HG03064 (cell line): ENCODE results near the gene DNAJB1.
A peak's percentile ranks its signal among the peaks of the same experiment; 100 is the strongest.
"Not testable (repeated sequence)": the region's sequence is repeated elsewhere in the genome, so short reads cannot be mapped to it uniquely, and the experiment has no call there.

ENCODE experiments used
- ATAC-seq: cut with Tn5 transposase; IDR thresholded peaks from one replicate; pipeline ENCODE4 v1.9.1; 2021; ENCODE audit warnings: low read depth; ENCODE audit not compliant: unreplicated experiment

The DNAJB1 gene

GRCh38 chr19:14517840-14518505, at the start of gene DNAJB1:
Gene DNAJB1, minus strand, starts transcription at chr19:14518397. Its CDS starts 48 bp downstream, at chr19:14518349.
- peak; percentile 49 for ATAC-seq

DNA sequence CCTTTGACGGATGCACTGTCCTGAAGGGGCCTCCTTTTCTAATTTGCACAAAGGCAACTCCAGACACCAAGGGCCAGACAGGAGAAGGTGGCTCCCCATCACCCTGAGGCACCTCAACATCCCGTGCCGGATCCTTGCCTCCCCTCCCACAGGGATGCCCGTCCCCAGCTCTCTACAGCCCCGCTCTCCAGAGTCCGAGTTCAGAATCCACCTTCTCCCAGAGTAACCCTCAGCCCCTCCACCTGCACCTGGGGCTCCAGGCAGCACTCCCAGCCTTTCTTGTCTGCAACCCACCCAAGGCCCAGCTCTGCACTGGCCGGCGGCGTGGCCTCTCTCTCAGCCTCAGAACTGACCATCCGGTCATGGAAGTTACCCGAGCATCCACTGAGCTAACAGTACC, 48.9 kb upstream of the DNAJB1 start:
- ATAC-seq = no peak

DNA sequence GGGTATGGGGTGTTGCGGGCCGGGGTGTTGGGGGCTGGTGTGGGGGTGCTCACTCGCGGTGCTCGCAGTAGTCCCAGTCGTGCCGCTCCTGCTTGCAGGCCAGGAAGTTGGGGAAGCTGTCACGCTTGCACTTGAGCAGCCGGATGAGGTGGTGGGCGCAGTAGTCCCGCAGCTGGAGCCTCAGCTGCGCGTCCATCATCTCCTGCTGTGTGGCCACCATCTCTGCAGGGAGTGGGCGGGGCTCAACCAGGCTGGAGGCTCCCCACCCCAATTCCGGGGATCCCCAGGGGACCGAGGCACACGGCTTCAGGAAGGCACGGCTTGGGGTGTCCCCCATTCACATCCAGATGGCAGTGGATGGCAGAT, 48.5 kb upstream of the DNAJB1 start:
- no peak for ATAC-seq

DNA sequence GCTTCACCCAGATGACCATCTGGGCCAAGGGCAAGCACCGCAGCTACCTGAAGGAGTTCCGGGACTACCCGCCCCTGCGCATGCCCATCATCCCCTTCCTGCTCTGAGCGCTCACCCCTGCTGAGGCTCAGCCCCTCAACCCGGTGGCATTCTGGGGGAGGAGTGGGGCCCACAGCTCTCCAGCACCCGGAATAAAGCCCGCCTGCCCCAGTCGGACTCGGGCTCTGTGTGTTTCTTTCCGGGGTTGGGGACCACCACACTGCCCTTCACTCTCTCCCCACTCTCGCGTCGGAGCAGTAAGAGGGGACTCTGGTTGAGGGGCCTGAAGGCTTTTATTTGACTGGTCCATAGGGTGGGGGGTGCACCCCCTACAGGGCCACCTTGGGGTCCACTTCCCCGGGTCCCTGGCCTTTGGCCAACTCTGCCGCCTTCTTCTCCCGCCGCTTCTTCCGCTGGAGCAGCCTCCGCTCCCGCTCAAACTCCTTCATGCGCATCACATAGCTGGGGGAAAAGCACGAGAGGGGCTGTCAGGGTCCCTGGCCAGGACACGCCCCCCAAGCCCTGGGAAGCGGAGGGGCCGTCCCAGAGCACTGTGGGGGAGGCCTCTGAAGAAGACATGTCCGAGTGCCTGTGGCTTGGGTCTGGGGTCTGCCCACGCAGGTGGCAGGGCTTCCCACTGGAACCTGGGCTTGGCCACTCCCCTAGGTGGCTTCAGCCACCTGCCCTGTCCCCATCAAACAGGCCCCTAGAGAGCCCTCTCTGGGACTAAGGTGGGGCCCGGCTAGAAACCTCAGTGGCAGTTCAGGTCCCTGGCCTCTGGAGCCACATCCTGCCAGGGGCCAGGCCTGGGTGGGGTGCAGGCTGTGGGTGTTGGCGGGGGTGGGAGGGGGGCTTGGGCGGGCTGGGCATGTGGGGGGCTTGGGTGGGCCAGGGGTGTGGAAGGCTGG, 47.8 kb upstream of the DNAJB1 start:
- ATAC-seq = no peak

DNA sequence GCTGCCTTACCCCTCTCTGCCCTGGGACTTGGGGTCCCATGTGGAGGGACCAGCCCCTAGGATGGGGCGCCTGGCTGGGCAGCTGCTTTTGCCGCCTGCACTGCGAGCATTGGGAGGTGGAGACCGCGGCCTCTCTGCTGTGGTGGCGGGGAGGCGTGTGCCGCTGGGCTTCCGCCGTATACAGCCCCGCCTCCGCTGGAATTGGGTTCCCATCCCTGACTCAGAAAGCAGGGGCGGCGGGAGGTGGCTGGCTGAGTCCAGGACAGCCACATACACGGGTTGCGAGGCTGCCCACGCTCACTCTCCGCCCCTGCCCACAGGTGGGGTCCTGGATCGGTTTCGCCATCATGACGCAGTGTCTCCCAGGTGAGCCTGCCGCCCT, 47.1 kb upstream of the DNAJB1 start:
- no peak for ATAC-seq

DNA sequence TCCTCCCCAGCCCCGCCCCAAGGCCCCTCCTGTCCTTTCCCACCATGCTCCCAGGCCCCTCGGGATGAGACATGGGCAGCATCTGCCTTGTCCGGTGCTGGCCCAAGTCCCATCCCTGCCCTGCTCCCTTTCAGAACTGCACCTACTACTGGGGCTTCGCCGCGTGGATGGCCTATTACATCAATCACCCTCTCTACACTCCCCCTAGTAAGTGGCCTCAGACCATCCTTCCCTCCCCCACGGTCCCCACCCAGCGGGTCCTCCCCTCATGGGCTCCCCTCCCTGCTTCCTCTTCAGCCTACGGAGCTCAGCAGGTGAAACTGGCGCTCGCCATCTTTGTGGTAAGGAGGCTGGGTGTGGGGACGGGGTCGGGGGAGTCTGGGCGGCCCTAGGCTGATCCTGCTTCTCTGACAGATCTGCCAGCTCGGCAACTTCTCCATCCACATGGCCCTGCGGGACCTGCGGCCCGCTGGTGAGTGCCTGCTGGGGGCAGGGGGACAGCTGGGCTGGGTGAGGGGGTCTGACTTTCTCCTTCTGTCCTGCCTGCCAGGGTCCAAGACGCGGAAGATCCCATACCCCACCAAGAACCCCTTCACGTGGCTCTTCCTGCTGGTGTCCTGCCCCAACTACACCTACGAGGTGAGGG, 46.6 kb upstream of the DNAJB1 start:
- not testable (repeated sequence) for ATAC-seq

- no peak for ATAC-seq
Observed at GRCh38 chr19:14563989-14564651, 45.9 kb upstream of the DNAJB1 start.

DNA sequence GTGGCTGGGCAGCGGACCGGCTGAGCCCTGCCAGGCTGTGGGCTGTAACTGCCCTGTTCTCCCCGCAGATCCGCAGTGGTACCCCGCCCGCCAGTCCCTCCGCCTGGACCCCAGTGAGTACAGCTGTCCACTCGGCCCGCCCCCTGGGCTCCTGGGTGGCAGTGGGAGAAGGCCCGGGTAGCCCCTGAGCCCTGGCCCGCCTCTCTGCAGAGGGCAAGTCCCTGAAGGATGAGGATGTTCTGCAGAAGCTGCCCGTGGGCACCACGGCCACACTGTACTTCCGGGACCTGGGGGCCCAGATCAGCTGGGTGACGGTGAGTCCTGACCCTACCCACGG, 45.4 kb upstream of the DNAJB1 start:
- ATAC-seq = no peak

DNA sequence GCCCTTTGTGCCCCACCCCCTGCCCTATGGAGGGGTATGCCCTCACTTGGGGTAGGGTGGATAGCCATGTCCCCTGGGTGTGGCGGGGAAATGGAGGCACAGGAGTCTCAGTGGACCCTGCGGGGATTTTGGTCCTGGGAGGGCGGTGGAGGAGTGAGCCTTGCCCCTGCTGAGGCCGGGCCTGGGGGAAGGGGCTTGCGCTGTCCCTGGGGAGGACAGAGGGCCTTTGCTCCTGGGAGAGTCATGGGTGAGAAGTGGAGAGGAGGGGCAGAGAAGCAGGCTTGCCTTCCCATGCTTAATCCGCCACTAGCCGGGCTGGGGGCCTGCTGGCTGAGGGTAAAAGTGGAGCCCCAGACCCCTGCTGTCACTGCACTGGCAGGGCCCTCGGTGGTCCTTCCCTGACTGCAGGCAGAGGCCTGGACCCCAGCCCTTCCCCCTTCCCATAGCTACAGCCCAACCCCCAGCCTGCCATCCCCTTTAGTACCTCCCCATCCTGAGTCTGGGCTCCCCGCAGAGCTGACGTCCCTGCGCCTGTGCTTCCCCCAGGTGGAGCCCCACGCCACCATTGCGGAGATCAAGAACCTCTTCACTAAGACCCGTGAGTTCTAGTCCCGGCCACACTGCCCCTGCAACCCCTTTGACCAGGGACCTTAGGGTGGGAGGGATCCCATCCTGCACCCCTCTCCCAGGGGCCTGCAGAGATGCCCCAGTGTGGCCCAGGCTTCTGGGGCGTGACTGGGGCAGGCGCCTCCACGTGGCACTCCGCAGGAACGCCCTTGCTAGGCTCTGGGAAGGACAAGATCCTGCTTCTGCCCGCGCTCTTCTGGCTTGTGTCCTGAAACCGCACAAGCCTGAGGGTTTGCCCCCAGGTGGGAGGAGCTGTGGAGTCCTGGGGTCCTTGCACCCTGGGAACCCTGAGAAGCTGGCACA, 44.7 kb upstream of the DNAJB1 start:
- no peak for ATAC-seq

GRCh38 chr19:14561847-14562351, 43.7 kb upstream of the DNAJB1 start:
- ATAC-seq = no peak

GRCh38 chr19:14561249-14561648, 43.1 kb upstream of the DNAJB1 start:
- ATAC-seq = no peak

- no peak for ATAC-seq
Observed at GRCh38 chr19:14560776-14561108, 42.5 kb upstream of the DNAJB1 start.

DNA sequence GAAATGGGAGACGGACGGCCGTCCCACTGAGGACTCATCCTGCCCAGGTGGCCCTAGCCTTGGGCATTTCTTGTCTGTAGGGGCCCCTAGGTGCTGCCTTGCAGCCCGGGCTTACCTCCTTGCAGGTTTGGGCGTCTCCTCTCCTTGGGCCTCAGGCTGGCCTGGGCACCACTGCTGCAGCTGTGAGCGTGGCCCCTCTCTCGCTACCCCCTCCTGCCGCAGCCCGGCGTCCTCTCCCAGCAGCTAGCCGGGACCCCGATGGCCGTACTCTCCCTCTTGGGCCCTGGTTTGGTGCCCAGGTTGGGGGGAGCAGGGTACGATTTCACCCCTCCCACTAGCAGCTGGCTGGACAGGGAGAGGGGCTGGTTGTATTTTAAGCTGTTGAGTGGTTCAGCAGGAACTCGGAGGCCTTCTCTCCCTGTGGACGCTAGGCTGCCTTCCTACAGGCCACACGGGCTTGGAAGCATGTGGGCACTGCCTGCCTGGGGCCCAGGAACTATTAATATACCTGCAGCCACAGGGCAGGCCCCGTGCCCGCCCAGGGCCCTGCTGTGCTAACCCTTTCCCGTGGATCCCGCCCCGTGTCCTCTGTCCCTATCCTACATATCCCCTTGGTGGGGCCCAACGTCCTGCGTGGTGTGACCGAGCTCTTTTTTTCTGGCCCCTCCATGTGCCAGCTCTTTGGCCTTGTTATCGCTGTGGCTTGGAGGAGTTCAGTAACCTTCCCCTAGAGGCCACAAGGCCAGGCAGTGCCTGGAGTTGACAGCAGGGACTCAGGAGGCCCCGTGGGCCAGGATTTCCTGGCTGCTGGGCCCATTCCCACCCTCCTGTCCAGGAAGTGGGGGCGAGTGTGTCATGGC, 41.9 kb upstream of the DNAJB1 start:
- ATAC-seq = no peak

GRCh38 chr19:14558370-14559066, 40.3 kb upstream of the DNAJB1 start:
- no peak for ATAC-seq

GRCh38 chr19:14556662-14557188, 38.5 kb upstream of the DNAJB1 start:
- ATAC-seq = no peak

- ATAC-seq = no peak
Observed at GRCh38 chr19:14555918-14556661, 37.9 kb upstream of the DNAJB1 start.

- no peak for ATAC-seq
Observed at GRCh38 chr19:14554382-14554812, 36.2 kb upstream of the DNAJB1 start.

- no peak for ATAC-seq
Observed at GRCh38 chr19:14553939-14554243, 35.7 kb upstream of the DNAJB1 start.
